GM23338 (cell line): ENCODE results near the gene ZMYND12. TPM values are rescaled to one million over a fixed set of nuclear protein-coding genes. Genes with fewer than 3 reads are reported as not detected.

ENCODE experiments used
- ATAC-seq: fragments of 200-7000 bp; cut with Tn5 transposase; 3 replicates; pipeline ENCODE4 v1.9.1; 2020
- DNase-seq: peaks from one replicate; pipeline ENCODE4 v3.0.0-alpha.2; 2015; ENCODE audit warnings: low spot score
- H2AFZ ChIP-seq: fragments of 200-600 bp; sonication (generic); 2 replicates; pipeline ENCODE4 v1.8.0; 2016; ENCODE audit warnings: antibody characterized with exemption, mild to moderate bottlenecking, moderate library complexity
- H3F3A ChIP-seq: fragments of 200-600 bp; sonication (generic); replicated peaks from 2 replicates; pipeline ENCODE4 v1.8.0; 2017; ENCODE audit warnings: antibody characterized with exemption, mixed run types, low read depth
- H3K27ac ChIP-seq: fragments of 200-600 bp; sonication (generic); 2 replicates; pipeline ENCODE4 v1.6.1; 2016; ENCODE audit warnings: low read depth
- H3K27me3 ChIP-seq: fragments of 200-600 bp; sonication (generic); 2 replicates; pipeline ENCODE4 v1.8.0; 2016; ENCODE audit warnings: mild to moderate bottlenecking, mixed run types, moderate library complexity; ENCODE audit not compliant: insufficient read depth
- H3K36me3 ChIP-seq: fragments of 200-600 bp; sonication (generic); 2 replicates; pipeline ENCODE4 v1.8.0; 2016; ENCODE audit warnings: mild to moderate bottlenecking; ENCODE audit not compliant: insufficient read depth
- H3K4me1 ChIP-seq: fragments of 200-600 bp; sonication (generic); 2 replicates; pipeline ENCODE4 v1.8.0; 2016; ENCODE audit warnings: mild to moderate bottlenecking, moderate library complexity; ENCODE audit not compliant: insufficient read depth
- H3K4me2 ChIP-seq: fragments of 200-600 bp; sonication (generic); 2 replicates; pipeline ENCODE4 v1.7.1; 2017; ENCODE audit warnings: mixed run types
- H3K4me3 ChIP-seq: fragments of 200-600 bp; sonication (generic); 2 replicates; pipeline ENCODE4 v1.6.1; 2016; ENCODE audit warnings: mixed run types
- H3K79me2 ChIP-seq: fragments of 200-600 bp; sonication (generic); replicated peaks from 2 replicates; pipeline ENCODE4 v1.8.0; 2017; ENCODE audit warnings: mild to moderate bottlenecking; ENCODE audit not compliant: insufficient read depth
- H3K9me2 ChIP-seq: fragments of 200-600 bp; sonication (generic); 2 replicates; pipeline ENCODE4 v1.8.0; 2017; ENCODE audit not compliant: insufficient read depth
- H4K20me1 ChIP-seq: fragments of 200-600 bp; sonication (generic); replicated peaks from 2 replicates; pipeline ENCODE4 v1.8.0; 2017; ENCODE audit warnings: mild to moderate bottlenecking; ENCODE audit not compliant: insufficient read depth
- H3K27ac Mint-ChIP-seq: 2 replicates; pipeline ENCODE4 v1.8.0; 2020; ENCODE audit warnings: inconsistent platforms, mild to moderate bottlenecking, moderate library complexity, mixed read lengths
- H3K27me3 Mint-ChIP-seq: 3 replicates; pipeline ENCODE4 v1.8.0; 2022; ENCODE audit warnings: low read depth, mild to moderate bottlenecking, moderate library complexity, mixed read lengths, inconsistent platforms; ENCODE audit not compliant: insufficient read depth, poor library complexity
- H3K36me3 Mint-ChIP-seq: 3 replicates; pipeline ENCODE4 v1.8.0; 2021; ENCODE audit warnings: low read depth, mild to moderate bottlenecking, inconsistent platforms, moderate library complexity, mixed read lengths
- H3K4me1 Mint-ChIP-seq: 3 replicates; pipeline ENCODE4 v1.8.0; 2020; ENCODE audit warnings: mild to moderate bottlenecking, inconsistent platforms, mixed read lengths
- H3K4me3 Mint-ChIP-seq: 3 replicates; pipeline ENCODE4 v1.8.0; 2021; ENCODE audit warnings: moderate library complexity, mild to moderate bottlenecking, inconsistent platforms, mixed read lengths
- H3K9me3 Mint-ChIP-seq: 3 replicates; pipeline ENCODE4 v1.8.0; 2020; ENCODE audit warnings: moderate library complexity, mild to moderate bottlenecking, inconsistent platforms, mixed read lengths
- CREB1 ChIP-seq: fragments of 250-450 bp; sonication (Bioruptor Pico); IDR thresholded peaks from 2 replicates; pipeline ENCODE4 v1.5.0; 2020; ENCODE audit warnings: low read depth, mild to moderate bottlenecking, moderate library complexity
- EZH2 ChIP-seq: fragments of 200-600 bp; sonication (generic); IDR thresholded peaks from one replicate; pipeline ENCODE4 v1.8.0; 2017; ENCODE audit warnings: antibody characterized with exemption, mild to moderate bottlenecking, low read depth; ENCODE audit not compliant: unreplicated experiment
- NANOG ChIP-seq: IDR thresholded peaks from 2 replicates; pipeline ENCODE4 v1.6.1; 2016; ENCODE audit warnings: antibody characterized with exemption, borderline replicate concordance
- POLR2AphosphoS5 ChIP-seq: IDR thresholded peaks from 2 replicates; pipeline ENCODE4 v1.6.1; 2016; ENCODE audit warnings: antibody characterized with exemption, low read depth
- long read RNA-seq: library from polyadenylated mRNA; unstranded; transcript quantifications from one replicate; pipeline ENCODE4 v2.0.0, GENCODE V29; 2020; ENCODE audit not compliant: unreplicated experiment
- polyA plus RNA-seq: library from polyadenylated mRNA; unstranded; fragments of >200 nt; fragmentation: Nextera tagmentation; extraction: Ambion mirVana; gene quantifications from 2 replicates; pipeline ENCODE4 v1.2.1, GENCODE V29; 2016
- total RNA-seq: library from RNA; depleted of rRNA; stranded (reverse); fragments of >200 nt; shearing (Covaris generic); gene quantifications from 2 replicates; pipeline ENCODE4 v1.2.3, GENCODE V29; 2014; rRNA removed
- TF ChIP-seq, protein P1 (sequence below): IDR thresholded peaks from one replicate; pipeline ENCODE4 v1.6.1; 2018; ENCODE audit warnings: antibody characterized with exemption; ENCODE audit not compliant: unreplicated experiment
- TF ChIP-seq, protein P2 (sequence below): IDR thresholded peaks from 2 replicates; pipeline ENCODE4 v1.6.1; 2016; ENCODE audit warnings: antibody characterized with exemption
- TF ChIP-seq, protein P3 (sequence below), 2 experiments: fragments of 200-600 bp in 1 of 2; sonication (generic) in 1 of 2; conservative IDR thresholded peaks; 2 replicates each; pipeline versions ENCODE4 v1.5.1 to v1.6.1; 2016 to 2017; ENCODE audit warnings: antibody characterized with exemption in 2 of 2, low read depth in 2 of 2, mild to moderate bottlenecking in 2 of 2, moderate library complexity in 1 of 2

Gene ZMYND12, protein sequence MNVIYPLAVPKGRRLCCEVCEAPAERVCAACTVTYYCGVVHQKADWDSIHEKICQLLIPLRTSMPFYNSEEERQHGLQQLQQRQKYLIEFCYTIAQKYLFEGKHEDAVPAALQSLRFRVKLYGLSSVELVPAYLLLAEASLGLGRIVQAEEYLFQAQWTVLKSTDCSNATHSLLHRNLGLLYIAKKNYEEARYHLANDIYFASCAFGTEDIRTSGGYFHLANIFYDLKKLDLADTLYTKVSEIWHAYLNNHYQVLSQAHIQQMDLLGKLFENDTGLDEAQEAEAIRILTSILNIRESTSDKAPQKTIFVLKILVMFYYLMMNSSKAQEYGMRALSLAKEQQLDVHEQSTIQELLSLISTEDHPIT
- total RNA-seq (0.58 and 0.63 TPM in 2 replicates), polyA plus RNA-seq (0.16 and 0.90 TPM in 2 replicates)
- long read RNA-seq = 0 reads

DNA sequence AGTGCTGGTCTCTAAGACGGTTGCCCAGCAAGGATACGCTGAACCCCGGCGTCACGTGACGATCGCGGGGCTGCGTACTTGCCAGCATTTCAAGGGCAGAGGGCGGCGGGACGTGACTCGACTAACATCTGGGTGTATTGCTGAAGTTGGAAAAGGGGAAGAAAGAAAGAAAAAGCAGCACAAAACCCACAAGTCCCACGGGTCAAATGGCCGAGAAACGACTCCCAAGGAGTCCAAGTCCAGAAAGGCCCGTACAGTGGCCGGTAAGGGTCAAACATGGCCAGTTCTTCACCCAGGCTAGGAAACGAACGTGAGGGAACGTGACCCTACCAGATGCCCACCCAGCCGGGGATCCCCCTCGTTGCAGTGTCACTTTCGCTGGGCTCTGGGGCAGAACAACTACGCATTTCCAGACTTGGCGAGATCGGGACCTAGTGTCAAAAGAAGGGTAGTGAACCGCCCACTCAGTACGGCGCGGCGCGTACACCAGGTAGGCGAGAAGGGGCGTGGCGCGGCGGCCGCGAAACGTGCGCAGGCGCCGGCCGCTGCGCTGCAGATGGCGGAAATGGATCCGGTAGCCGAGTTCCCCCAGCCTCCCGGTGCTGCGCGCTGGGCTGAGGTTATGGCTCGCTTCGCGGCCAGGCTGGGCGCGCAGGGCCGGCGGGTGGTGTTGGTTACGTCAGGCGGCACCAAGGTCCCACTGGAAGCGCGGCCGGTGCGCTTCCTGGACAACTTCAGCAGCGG is at the start of gene ZMYND12, which contains the start of gene PPCS:
Gene ZMYND12, minus strand, starts transcription at position 13 of the 744 bp plus-strand sequence. CDS start 25 bp downstream, outside the sequence.
Gene PPCS, plus strand, starts transcription at position 534 of the 744 bp plus-strand sequence. Its CDS starts 23 bp downstream, at position 557.
- H3K36me3 ChIP-seq = no peaks in the 10 kb centered on the region; the same call in 1 of the 2 replicates
- H3K4me1 ChIP-seq = peaks cover 13% of the 10 kb centered on the region
- H2AFZ ChIP-seq = peak within 1 kb of the TSS; percentile 100
- H3K9me2 ChIP-seq = no peaks in the 10 kb centered on the region
- H3K4me3 ChIP-seq = peak within 1 kb of the TSS; percentile 96
- ATAC-seq = peak; percentile 86
- TF ChIP-seq POLR2AphosphoS5 (peak; percentile 68), CREB1 (CRISPR knock-in tag) (peak; percentile 53; the same call in 1 of the 2 replicates)
- TF ChIP-seq, protein P1, sequence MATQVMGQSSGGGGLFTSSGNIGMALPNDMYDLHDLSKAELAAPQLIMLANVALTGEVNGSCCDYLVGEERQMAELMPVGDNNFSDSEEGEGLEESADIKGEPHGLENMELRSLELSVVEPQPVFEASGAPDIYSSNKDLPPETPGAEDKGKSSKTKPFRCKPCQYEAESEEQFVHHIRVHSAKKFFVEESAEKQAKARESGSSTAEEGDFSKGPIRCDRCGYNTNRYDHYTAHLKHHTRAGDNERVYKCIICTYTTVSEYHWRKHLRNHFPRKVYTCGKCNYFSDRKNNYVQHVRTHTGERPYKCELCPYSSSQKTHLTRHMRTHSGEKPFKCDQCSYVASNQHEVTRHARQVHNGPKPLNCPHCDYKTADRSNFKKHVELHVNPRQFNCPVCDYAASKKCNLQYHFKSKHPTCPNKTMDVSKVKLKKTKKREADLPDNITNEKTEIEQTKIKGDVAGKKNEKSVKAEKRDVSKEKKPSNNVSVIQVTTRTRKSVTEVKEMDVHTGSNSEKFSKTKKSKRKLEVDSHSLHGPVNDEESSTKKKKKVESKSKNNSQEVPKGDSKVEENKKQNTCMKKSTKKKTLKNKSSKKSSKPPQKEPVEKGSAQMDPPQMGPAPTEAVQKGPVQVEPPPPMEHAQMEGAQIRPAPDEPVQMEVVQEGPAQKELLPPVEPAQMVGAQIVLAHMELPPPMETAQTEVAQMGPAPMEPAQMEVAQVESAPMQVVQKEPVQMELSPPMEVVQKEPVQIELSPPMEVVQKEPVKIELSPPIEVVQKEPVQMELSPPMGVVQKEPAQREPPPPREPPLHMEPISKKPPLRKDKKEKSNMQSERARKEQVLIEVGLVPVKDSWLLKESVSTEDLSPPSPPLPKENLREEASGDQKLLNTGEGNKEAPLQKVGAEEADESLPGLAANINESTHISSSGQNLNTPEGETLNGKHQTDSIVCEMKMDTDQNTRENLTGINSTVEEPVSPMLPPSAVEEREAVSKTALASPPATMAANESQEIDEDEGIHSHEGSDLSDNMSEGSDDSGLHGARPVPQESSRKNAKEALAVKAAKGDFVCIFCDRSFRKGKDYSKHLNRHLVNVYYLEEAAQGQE = no peak
- TF ChIP-seq, protein P2, sequence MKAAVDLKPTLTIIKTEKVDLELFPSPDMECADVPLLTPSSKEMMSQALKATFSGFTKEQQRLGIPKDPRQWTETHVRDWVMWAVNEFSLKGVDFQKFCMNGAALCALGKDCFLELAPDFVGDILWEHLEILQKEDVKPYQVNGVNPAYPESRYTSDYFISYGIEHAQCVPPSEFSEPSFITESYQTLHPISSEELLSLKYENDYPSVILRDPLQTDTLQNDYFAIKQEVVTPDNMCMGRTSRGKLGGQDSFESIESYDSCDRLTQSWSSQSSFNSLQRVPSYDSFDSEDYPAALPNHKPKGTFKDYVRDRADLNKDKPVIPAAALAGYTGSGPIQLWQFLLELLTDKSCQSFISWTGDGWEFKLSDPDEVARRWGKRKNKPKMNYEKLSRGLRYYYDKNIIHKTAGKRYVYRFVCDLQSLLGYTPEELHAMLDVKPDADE = 0 out of 2 replicates have a peak, but pooled peaks have one; percentile 28
- Mint-ChIP-seq H3K27ac (peak within 1 kb of the TSS; percentile 91), H3K4me1 (peaks cover 8% of the 10 kb centered on the region), H3K9me3 (no peaks in the 10 kb centered on the region), H3K4me3 (peak within 1 kb of the TSS; percentile 88), H3K27me3 (peaks cover 12% of the 10 kb centered on the region), H3K36me3 (peaks cover 27% of the 10 kb centered on the region)
- H4K20me1 ChIP-seq = no peaks in the 10 kb centered on the region
- peak within 1 kb of the TSS; percentile 94 for H3K27ac ChIP-seq
- H3K27me3 ChIP-seq = no peaks in the 10 kb centered on the region
- DNase-seq = peak; percentile 84
- H3F3A ChIP-seq = 0 out of 2 replicates have a peak, but pooled peaks cover 12% of the 10 kb centered on the region
- peak within 1 kb of the TSS; percentile 93 for H3K4me2 ChIP-seq
- H3K79me2 ChIP-seq = peaks cover 19% of the 10 kb centered on the region; the same call in 1 of the 2 replicates

DNA sequence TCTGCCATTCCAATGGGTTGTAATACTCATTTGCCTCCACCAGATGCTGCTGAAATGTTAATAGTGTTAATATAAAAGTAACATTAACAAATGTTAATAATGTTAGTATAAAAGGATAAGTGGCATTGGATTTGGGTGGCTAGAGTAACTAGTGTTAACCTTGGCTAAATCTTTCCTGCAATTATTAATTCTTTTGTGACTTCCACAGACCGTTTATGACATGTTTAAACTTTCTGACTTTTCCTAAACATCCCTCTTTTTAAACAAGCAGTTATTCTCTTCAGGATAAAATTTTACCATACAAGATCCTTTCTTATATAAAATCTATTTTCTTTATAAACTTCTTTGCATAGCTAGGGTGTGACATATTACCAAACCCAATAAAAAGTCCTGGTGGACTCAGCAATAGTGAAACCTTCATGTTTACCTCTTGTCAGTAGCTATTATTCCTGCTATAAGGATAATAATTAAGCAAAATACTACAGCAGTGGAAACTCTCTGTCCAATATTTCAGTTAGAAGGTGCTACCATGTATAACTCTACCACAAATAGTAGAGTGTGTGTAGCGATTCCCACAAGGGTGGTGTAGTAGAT is 48.8 kb upstream of the ZMYND12 start:
- Histone ChIP-seq H2AFZ (no peak overlapping the region), H3K4me1 (no peaks in the 10 kb centered on the region), H3K27ac (no peak overlapping the region), H3K27me3 (no peaks in the 10 kb centered on the region), H3K36me3 (peaks cover 32% of the 10 kb centered on the region), H4K20me1 (no peaks in the 10 kb centered on the region), H3F3A (no peaks in the 10 kb centered on the region), H3K4me3 (no peak overlapping the region), H3K9me2 (no peaks in the 10 kb centered on the region), H3K4me2 (no peak overlapping the region), H3K79me2 (no peaks in the 10 kb centered on the region)
- H3K27me3 Mint-ChIP-seq = peaks cover 8% of the 10 kb centered on the region
- peaks cover 92% of the 10 kb centered on the region for H3K9me3 Mint-ChIP-seq
- no peaks in the 10 kb centered on the region for H3K4me1 Mint-ChIP-seq
- no peak overlapping the region for H3K27ac Mint-ChIP-seq
- DNase-seq = peak; percentile 37
- ATAC-seq = no peak
- H3K4me3 Mint-ChIP-seq = no peak overlapping the region
- peaks cover 42% of the 10 kb centered on the region for H3K36me3 Mint-ChIP-seq
- TF ChIP-seq EZH2 (no peak), NANOG (no peak), CREB1 (CRISPR knock-in tag) (no peak)
- TF ChIP-seq, protein P3, sequence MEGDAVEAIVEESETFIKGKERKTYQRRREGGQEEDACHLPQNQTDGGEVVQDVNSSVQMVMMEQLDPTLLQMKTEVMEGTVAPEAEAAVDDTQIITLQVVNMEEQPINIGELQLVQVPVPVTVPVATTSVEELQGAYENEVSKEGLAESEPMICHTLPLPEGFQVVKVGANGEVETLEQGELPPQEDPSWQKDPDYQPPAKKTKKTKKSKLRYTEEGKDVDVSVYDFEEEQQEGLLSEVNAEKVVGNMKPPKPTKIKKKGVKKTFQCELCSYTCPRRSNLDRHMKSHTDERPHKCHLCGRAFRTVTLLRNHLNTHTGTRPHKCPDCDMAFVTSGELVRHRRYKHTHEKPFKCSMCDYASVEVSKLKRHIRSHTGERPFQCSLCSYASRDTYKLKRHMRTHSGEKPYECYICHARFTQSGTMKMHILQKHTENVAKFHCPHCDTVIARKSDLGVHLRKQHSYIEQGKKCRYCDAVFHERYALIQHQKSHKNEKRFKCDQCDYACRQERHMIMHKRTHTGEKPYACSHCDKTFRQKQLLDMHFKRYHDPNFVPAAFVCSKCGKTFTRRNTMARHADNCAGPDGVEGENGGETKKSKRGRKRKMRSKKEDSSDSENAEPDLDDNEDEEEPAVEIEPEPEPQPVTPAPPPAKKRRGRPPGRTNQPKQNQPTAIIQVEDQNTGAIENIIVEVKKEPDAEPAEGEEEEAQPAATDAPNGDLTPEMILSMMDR (conservative IDR thresholded peaks at IDR 0.05; ENCODE audit: low read depth in 2 of 2) = no peak
